Heart right ventricle (tissue), 16 donors: ENCODE results near the gene ABCA10. TPM values are rescaled to one million over a fixed set of nuclear protein-coding genes. Genes with fewer than 3 reads are reported as not detected.
"Not testable (repeated sequence)": the region's sequence is repeated elsewhere in the genome, so short reads cannot be mapped to it uniquely, and the experiment has no call there.

Source experiments
- ATAC-seq, 8 donors: fragments of 200-7000 bp; cut with Tn5 transposase; one replicate each; pipeline ENCODE4 v1.9.1; 2020; ENCODE audit warnings: mild to moderate bottlenecking in 8 of 8, moderate library complexity in 8 of 8, moderate number of reproducible peaks in 1 of 8
- DNase-seq, 2 donors: peaks; one replicate each; pipeline ENCODE4 v3.0.0-alpha.2; 2020
- H3K27ac ChIP-seq, 10 donors: fragments of 200-600 bp; sonication (generic) in 2 of 10; one replicate each; pipeline versions ENCODE4 v1.5.0 to v1.8.0; 2020 to 2022; ENCODE audit warnings: mild to moderate bottlenecking in 3 of 10
- H3K27me3 ChIP-seq, 7 donors: fragments of 200-600 bp; one replicate each; pipeline ENCODE4 v1.8.0; 2021 to 2022; ENCODE audit warnings: mild to moderate bottlenecking in 2 of 7
- H3K36me3 ChIP-seq, 9 donors: fragments of 200-600 bp; sonication (generic) in 1 of 9; one replicate each; pipeline versions ENCODE4 v1.5.0 to v1.8.0; 2020 to 2022; ENCODE audit warnings: mild to moderate bottlenecking in 2 of 9
- H3K4me1 ChIP-seq, 9 donors: fragments of 200-600 bp; sonication (generic) in 1 of 9; one replicate each; pipeline versions ENCODE4 v1.5.0 to v1.8.0; 2020 to 2022; ENCODE audit warnings: mild to moderate bottlenecking in 4 of 9
- H3K4me3 ChIP-seq, 10 donors: fragments of 200-600 bp; sonication (generic) in 2 of 10; one replicate each; pipeline versions ENCODE4 v1.5.0 to v1.8.0; 2020 to 2022; ENCODE audit warnings: mild to moderate bottlenecking in 7 of 10, moderate library complexity in 2 of 10
- H3K9me3 ChIP-seq, 11 donors: fragments of 200-600 bp in 10 of 11; sonication (generic) in 2 of 11; one replicate each; pipeline versions ENCODE4 v1.5.0 to v1.8.0; 2013 to 2022; ENCODE audit warnings: mild to moderate bottlenecking in 2 of 11, control low read depth in 1 of 11, moderate library complexity in 1 of 11
- WGBS, 2 donors: extraction: QIAGEN DNeasy Blood & Tissue Kit; methylation state at CpG; one replicate each; pipeline ENCODE4 v1.1.7; 2013; ENCODE audit warnings: inconsistent platforms in 1 of 2; 5-methylcytosine and 5-hydroxymethylcytosine counted together
- intact Hi-C, 10 donors: fragments of 100-400 bp; cut with DNase I; formaldehyde crosslinking; loops; one replicate each; pipeline versions ENCODE4 v1.11.1 to v1.14.2; 2022
- long read RNA-seq, 3 donors: library from polyadenylated mRNA; unstranded; transcript quantifications; one replicate each; pipeline ENCODE4 v2.0.0, GENCODE V29; 2020 to 2021
- polyA plus RNA-seq, 2 donors: library from polyadenylated mRNA; stranded (reverse); fragments of 200-250 nt; gene quantifications; one replicate each; pipeline ENCODE4 v1.2.3, GENCODE V29; 2013
- total RNA-seq, 10 donors: library from RNA; stranded (reverse); fragmentation: NEBNext Ultra II Directional in 3 of 10; extraction: Animal tissue kit (Norgen Biotek cat#: 25700) in 3 of 10; gene quantifications; one replicate each; pipeline versions ENCODE4 v1.2.1 to v1.2.4, GENCODE V29; 2021 to 2023
- TF ChIP-seq, protein P1 (sequence below), 9 donors: fragments of 200-600 bp; sonication (generic) in 2 of 9; IDR thresholded peaks; one replicate each; pipeline versions ENCODE4 v1.5.0 to v1.8.0; 2021 to 2022; ENCODE audit warnings: antibody characterized with exemption in 9 of 9, mild to moderate bottlenecking in 5 of 9, moderate library complexity in 1 of 9
- donor health status: Arrhythmogenic right ventricular cardiomyopathy.
- donor health status: ischemic (EF 13 %, LVEDD 7.1; RV severe dilation, severe dysfunction).
- donor health status: healthy with polysubstance abuse.
- donor health status: DM: no; HTN: yes; CAD: no.
- donor health status: DM: no; HTN: no; CAD: no.
- donor health status: ischemic (EF 25% LVEDD 6.9; RV normal size, moderate dysfunction).
- donor health status: ischemic (EF 25% LVEDD 5.7; RV mildly dilated, moderate dysfunction).
- donor health status: healthy.
- donor health status: DM: yes; HTN: yes; CAD: no.
- donor health status: Ischemic cardiomyopathy.
- donor health status: ischemic (EF 35%, LVEDD 5.7; RV mildly dilated, moderate dysfunction).
- donor health status: nonischemic (EF 11% LVEDD 7.7; RV severe dilation, severe dysfunction).
- donor health status: DM: yes; HTN: yes; CAD: no.
- donor health status: PGD.
- donor health status: ischemic (EF 29% LVEDD 5.4; RV normal size, mild dysfunction).
- donor health status: nonischemic (EF 23%, LVEDD 6.1; RV moderate dilation, normal function).

ABCA10 gene
- total RNA-seq (1 to 10 TPM; 2.1 to 7.0 (median 3.6) TPM), polyA plus RNA-seq (10 to 100 TPM in 1 of 2 donors, 1 to 10 TPM in 1; 1.0 to 60.9 TPM)
- long read RNA-seq, donor 1, partial matches to known transcripts, result 0 of 3 reads
- long read RNA-seq, donor 1, other reads (novel, unspliced or antisense), result 3 of 3 reads
- long read RNA-seq, donor 2, result 0 reads
- long read RNA-seq, donor 3, result 0 reads

DNA sequence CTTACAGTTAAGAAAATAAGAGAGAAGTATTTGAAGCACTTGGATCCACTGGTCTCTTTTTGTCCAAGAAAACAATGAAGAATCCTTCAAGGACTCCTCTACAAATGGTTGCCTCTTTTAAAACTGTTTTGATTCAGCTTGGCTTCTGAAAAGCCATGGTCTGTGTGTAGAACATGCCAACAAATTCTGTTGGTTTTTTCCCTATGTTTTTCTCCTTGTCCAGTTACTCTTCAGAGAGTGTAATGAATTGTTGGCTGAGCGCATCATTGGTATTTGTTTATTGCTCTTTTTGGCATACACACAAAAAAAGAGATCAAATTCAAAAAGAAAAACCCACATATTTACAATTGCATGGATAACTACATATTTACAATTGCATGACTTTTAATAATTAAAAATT is at the start of gene ABCA10:
TSS of gene ABCA10 (minus strand) at position 249 of the 400 bp plus-strand sequence. CDS start 3,466 bp downstream, outside the sequence.
- H3K4me3 ChIP-seq, result peak within 1 kb of the TSS in 9 of 10 donors; percentile 4 to 47 (median 37)
- TF ChIP-seq, protein P1, sequence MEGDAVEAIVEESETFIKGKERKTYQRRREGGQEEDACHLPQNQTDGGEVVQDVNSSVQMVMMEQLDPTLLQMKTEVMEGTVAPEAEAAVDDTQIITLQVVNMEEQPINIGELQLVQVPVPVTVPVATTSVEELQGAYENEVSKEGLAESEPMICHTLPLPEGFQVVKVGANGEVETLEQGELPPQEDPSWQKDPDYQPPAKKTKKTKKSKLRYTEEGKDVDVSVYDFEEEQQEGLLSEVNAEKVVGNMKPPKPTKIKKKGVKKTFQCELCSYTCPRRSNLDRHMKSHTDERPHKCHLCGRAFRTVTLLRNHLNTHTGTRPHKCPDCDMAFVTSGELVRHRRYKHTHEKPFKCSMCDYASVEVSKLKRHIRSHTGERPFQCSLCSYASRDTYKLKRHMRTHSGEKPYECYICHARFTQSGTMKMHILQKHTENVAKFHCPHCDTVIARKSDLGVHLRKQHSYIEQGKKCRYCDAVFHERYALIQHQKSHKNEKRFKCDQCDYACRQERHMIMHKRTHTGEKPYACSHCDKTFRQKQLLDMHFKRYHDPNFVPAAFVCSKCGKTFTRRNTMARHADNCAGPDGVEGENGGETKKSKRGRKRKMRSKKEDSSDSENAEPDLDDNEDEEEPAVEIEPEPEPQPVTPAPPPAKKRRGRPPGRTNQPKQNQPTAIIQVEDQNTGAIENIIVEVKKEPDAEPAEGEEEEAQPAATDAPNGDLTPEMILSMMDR (IDR thresholded peaks at IDR 0.05), result no peak
- ATAC-seq, result peak in 1 of 8 donors; percentile 43

DNA sequence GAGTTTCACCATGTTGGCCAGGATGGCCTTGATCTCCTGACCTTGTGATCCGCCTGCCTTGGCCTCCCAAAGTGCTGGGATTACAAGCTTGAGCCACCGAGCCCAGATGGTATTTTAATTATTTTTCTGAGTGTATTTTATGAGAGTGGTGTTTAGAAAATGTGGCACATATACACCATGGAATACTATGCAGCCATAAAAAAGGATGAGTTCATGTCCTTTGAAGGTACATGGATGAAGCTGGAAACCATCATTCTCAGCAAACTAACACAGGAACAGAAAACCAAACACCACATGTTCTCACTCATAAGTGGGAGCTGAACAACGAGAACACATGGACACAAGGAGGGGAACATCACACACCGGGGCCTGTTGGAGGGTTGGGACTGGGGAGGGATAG is 47.7 kb upstream of the ABCA10 start:
- WGBS, 2 donors, result 95 to 96% methylated on average over 4 of the region's 4 CpGs
- H3K27ac ChIP-seq, H3K9me3 ChIP-seq, H3K4me3 ChIP-seq, DNase-seq, ATAC-seq, H3K27me3 ChIP-seq, H3K4me1 ChIP-seq, intact Hi-C loops: not testable (repeated sequence)
- H3K36me3 ChIP-seq, result peaks cover 0 to 27% (median 3%) of the 10 kb centered on the region in 9 donors

More for the DNA sequence above, at the start of gene ABCA10:
- Histone ChIP-seq H3K4me1 (peaks cover 0 to 8% (median 0%) of the 10 kb centered on the region in 9 donors), H3K27me3 (no peaks in the 10 kb centered on the region), H3K36me3 (no peaks in the 10 kb centered on the region), H3K27ac (peak within 1 kb of the TSS in 9 of 10 donors; percentile 5 to 73 (median 56)), H3K9me3 (peaks cover 0 to 32% (median 16%) of the 10 kb centered on the region in 11 donors)
- 80 to 82% methylated on average over 1 of the region's 1 CpG for WGBS, 2 donors
- no peak for DNase-seq
- intact Hi-C loops, result no loop called here

DNA sequence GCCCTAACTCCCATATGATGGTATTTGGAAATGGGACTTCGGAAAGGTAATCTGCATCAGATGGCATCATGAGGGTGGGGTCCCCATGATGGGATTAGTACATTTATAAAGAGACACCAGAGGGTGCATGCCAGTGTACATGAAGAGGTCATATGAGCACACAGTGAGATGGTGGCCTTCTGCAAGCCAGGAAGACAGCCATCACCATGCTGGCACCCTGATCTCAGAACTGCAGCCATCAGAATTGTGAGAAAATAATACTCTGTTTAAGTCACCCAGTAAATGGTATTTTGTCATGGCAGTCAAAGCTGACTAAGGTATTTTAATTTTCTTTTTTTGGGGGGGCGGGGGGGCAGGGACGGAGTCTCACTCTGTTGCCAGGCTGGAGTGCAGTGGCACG is 47.1 kb upstream of the ABCA10 start:
- Histone ChIP-seq H3K4me1 (no peaks in the 10 kb centered on the region), H3K27me3 (no peaks in the 10 kb centered on the region), H3K27ac (no peak overlapping the region), H3K9me3 (no peaks in the 10 kb centered on the region), H3K4me3 (no peak overlapping the region), H3K36me3 (peaks cover 0 to 23% (median 3%) of the 10 kb centered on the region in 9 donors)
- 95 to 97% methylated on average over 4 of the region's 4 CpGs for WGBS, 2 donors
- intact Hi-C loops, result no loop called here
- TF ChIP-seq, protein P1 (IDR thresholded peaks at IDR 0.05), result no peak
- ATAC-seq (no peak), DNase-seq (no peak)

- DNase-seq (no peak), ATAC-seq (no peak)
- H3K4me3 ChIP-seq, result no peak overlapping the region
- H3K9me3 ChIP-seq, result no peaks in the 10 kb centered on the region
- intact Hi-C loops, result no loop called here
- no peaks in the 10 kb centered on the region for H3K27me3 ChIP-seq
- no peak overlapping the region for H3K27ac ChIP-seq
- H3K4me1 ChIP-seq, result peaks cover 0 to 4% (median 0%) of the 10 kb centered on the region in 9 donors
- 82 to 88% methylated on average over 7 of the region's 7 CpGs for WGBS, 2 donors
- H3K36me3 ChIP-seq, result peaks cover 0 to 8% (median 0%) of the 10 kb centered on the region in 9 donors
- TF ChIP-seq, protein P1 (IDR thresholded peaks at IDR 0.05), result no peak
These were observed 42.4 kb upstream of the ABCA10 start for GRCh38 chr17:69271023-69271422.
